NB4 (cell line): Measurements from ENCODE around the gene SIGLEC1.

Experiments used
- DNase-seq: peaks from one replicate; pipeline ENCODE4 v3.0.0; 2010; ENCODE audit warnings: low read depth
- H3K4me3 ChIP-seq: one replicate; pipeline ENCODE4 v1.5.1; 2011; ENCODE audit warnings: mild to moderate bottlenecking, low read depth, low read length, moderate library complexity
- MYC ChIP-seq: IDR thresholded peaks from 2 replicates; pipeline ENCODE4 v1.6.1; 2011; ENCODE audit warnings: low read depth, low read length
- POLR2A ChIP-seq: IDR thresholded peaks from 2 replicates; pipeline ENCODE4 v1.6.1; 2011; ENCODE audit warnings: mild to moderate bottlenecking; ENCODE audit not compliant: insufficient read length; ENCODE audit errors: extremely low read depth
- TF ChIP-seq, protein P1 (sequence below): IDR thresholded peaks from one replicate; pipeline ENCODE4 v1.5.1; 2012; ENCODE audit warnings: low read depth, low read length
- TF ChIP-seq, protein P2 (sequence below): IDR thresholded peaks from 2 replicates; pipeline ENCODE4 v1.6.1; 2011; ENCODE audit warnings: low read depth, low read length

The SIGLEC1 gene

DNA sequence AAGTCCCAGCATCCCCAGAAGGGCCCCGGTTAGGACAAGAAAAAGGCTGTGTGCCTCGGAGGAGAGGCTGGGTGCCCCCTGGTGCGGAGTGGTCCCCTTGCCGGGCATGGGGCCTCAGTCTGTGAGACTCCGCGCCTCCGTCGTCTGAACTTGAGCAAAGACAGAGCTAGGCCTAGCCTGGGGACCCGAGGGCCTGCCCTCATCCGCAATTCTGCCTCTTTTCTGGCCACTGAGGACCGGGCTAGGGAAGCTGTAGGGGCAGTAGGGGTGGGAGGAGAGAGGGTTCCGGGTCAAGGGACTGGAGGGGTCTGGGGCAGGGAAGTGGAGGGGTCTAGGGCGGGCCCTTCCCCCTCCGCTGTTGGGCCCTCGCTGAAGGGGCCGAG is 19.5 kb upstream of the SIGLEC1 start:
- TF ChIP-seq MYC, result no peak
- TF ChIP-seq, protein P1, sequence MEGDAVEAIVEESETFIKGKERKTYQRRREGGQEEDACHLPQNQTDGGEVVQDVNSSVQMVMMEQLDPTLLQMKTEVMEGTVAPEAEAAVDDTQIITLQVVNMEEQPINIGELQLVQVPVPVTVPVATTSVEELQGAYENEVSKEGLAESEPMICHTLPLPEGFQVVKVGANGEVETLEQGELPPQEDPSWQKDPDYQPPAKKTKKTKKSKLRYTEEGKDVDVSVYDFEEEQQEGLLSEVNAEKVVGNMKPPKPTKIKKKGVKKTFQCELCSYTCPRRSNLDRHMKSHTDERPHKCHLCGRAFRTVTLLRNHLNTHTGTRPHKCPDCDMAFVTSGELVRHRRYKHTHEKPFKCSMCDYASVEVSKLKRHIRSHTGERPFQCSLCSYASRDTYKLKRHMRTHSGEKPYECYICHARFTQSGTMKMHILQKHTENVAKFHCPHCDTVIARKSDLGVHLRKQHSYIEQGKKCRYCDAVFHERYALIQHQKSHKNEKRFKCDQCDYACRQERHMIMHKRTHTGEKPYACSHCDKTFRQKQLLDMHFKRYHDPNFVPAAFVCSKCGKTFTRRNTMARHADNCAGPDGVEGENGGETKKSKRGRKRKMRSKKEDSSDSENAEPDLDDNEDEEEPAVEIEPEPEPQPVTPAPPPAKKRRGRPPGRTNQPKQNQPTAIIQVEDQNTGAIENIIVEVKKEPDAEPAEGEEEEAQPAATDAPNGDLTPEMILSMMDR, result no peak
- no peak for TF ChIP-seq POLR2A
- TF ChIP-seq, protein P2, sequence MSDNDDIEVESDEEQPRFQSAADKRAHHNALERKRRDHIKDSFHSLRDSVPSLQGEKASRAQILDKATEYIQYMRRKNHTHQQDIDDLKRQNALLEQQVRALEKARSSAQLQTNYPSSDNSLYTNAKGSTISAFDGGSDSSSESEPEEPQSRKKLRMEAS, result no peak
- H3K4me3 ChIP-seq, result no peak overlapping the region
- no peak for DNase-seq

- TF ChIP-seq, protein P2, result no peak
- TF ChIP-seq MYC, result no peak
- no peak for DNase-seq
- no peak overlapping the region for H3K4me3 ChIP-seq
Observed at GRCh38 chr20:3730803-3731672, 18.6 kb upstream of the SIGLEC1 start.

DNA sequence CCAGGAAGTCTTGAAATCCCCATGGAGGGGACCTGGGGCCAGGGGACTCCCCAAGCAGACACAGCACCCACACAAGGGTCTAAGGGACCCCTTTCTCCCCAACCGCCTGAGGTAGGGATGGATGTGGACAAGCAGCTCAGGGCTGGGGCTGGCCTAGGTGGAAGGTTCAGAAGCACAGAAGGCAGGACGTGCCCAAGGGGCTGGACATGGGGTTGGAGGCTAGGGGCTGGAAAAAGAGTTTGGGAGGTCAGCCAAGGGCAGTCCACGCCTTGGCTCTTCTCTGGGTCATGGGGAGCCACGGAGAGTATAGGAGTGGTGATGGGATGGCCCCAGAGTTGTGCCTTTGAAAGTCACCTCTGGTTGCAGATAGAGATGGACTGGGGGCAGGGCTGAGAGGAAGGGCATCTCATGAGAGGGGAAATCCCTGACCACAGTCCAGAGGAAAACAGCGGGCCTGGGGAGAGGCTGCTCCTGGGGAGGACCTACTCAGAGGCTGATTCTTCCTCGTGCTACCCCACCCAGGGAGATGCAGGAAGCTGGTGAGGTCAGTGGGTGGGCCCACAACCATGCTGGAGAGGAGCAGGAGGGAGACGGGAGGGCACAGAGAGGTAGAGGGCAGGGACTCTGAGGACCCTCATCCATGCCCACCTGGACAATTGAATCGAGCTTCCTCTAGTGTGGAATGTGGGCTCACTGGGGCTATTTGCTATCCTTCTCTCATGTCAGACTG is 17.6 kb upstream of the SIGLEC1 start:
- no peak overlapping the region for H3K4me3 ChIP-seq
- DNase-seq, result no peak
- no peak for TF ChIP-seq MYC
- TF ChIP-seq, protein P1, result no peak
- no peak for TF ChIP-seq POLR2A
- TF ChIP-seq, protein P2, result no peak

- TF ChIP-seq MYC (no peak), POLR2A (no peak)
- TF ChIP-seq, protein P2, result no peak
- TF ChIP-seq, protein P1, result no peak
- H3K4me3 ChIP-seq, result no peak overlapping the region
- no peak for DNase-seq
Observed at GRCh38 chr20:3729378-3729777, 17.0 kb upstream of the SIGLEC1 start.

- no peak for DNase-seq
- TF ChIP-seq MYC (no peak), POLR2A (no peak)
- TF ChIP-seq, protein P2, result no peak
- TF ChIP-seq, protein P1, result no peak
- H3K4me3 ChIP-seq, result no peak overlapping the region
Observed at GRCh38 chr20:3728876-3729275, 16.5 kb upstream of the SIGLEC1 start.

- no peak overlapping the region for H3K4me3 ChIP-seq
- DNase-seq, result no peak
- TF ChIP-seq MYC (no peak), POLR2A (no peak)
- TF ChIP-seq, protein P1, result no peak
- TF ChIP-seq, protein P2, result no peak
Observed at GRCh38 chr20:3728354-3728753, 16.0 kb upstream of the SIGLEC1 start.
